ENCODE results near the gene POFUT1. TPM values are rescaled to one million over a fixed set of nuclear protein-coding genes. Genes with fewer than 3 reads are reported as not detected.

Gene POFUT1
- total and polyA plus RNA-seq, 2 of the 8 experiments (the other 6 are each of a cell fraction or from before 2014, with no cell fraction given): 19.4 to 24.4 TPM

DNA sequence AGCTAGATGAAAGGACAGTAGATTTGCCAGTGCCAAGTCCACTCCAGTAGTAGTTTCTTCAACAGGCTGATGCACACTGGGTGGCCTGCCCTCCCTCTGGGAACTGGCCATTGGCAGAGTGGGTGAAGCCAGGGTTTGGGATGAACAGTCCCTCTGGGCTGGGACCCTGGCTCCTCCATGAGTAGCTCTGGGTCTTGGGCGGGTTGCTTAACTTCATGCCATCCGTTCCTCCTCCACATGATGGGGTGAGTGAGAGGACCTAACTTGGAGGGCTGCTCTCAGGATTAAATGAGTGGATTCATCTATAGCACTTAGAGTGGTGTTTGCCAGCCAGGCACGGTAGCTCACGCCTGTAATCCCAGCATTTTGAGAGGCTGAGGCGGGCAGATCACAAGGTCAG is 47.3 kb upstream of the POFUT1 start:
- H3K79me1 ChIP-seq (ENCODE audit: low read depth, low read length): no peaks in the 10 kb centered on the region
- no peak overlapping the region for H3K14ac ChIP-seq (ENCODE audit: insufficient read length)
- DNase-seq (ENCODE audit: low read depth in 1 of 2, low spot score in 2 of 2): no peak
- no peaks in the 10 kb centered on the region for H3K9me3 ChIP-seq (ENCODE audit: insufficient read depth in 2 of 2, low read depth in 1 of 2, low read length in 1 of 2)
- H2BK20ac ChIP-seq (ENCODE audit: low read length): no peak overlapping the region
- no peak overlapping the region for H3K23ac ChIP-seq (ENCODE audit: insufficient read length)
- peaks cover 0 to 2% (median 0%) of the 10 kb centered on the region in 4 experiments; a peak in 2 of 7 replicates for H3K4me1 ChIP-seq (replicated peaks in 1 of 4; ENCODE audit: control insufficient read depth in 3 of 4, insufficient read depth in 4 of 4, low read length in 3 of 4)
- H3K36me3 ChIP-seq (ENCODE audit: control insufficient read depth in 2 of 4, insufficient read depth in 4 of 4, low read length in 3 of 4): peaks cover 26 to 59% (median 51%) of the 10 kb centered on the region in 4 experiments
- H4K8ac ChIP-seq (ENCODE audit: extremely low read depth, insufficient read depth, low read length): no peak overlapping the region
- POLR2A ChIA-PET (ENCODE audit: partially characterized antibody): interaction anchor here (0.6 kb wide), 1 partner anchor 313 kb away, joined by 3 read pairs; no protein-coding TSS in a partner anchor
- no peak overlapping the region for H3K56ac ChIP-seq (replicated peaks; ENCODE audit: insufficient read length, low read depth, low read length)
- H2BK12ac ChIP-seq (ENCODE audit: low read depth, low read length): no peak overlapping the region
- H2AK5ac ChIP-seq (ENCODE audit: low read depth, low read length): no peak overlapping the region
- H3K79me2 ChIP-seq (ENCODE audit: control insufficient read depth in 1 of 2, insufficient read depth in 2 of 2, low read length in 2 of 2): no peaks in the 10 kb centered on the region
- no peak overlapping the region for H2AFZ ChIP-seq (ENCODE audit: low read length)
- H4K91ac ChIP-seq (replicated peaks; ENCODE audit: insufficient read length, low read length): no peak overlapping the region
- no peak overlapping the region for H3K4me3 ChIP-seq (ENCODE audit: extremely low read depth in 1 of 4, insufficient read depth in 2 of 4, low read depth in 3 of 4, low read length in 4 of 4)
- H2BK120ac ChIP-seq (replicated peaks; ENCODE audit: low read depth, low read length): no peak overlapping the region
- no peak overlapping the region for H4K5ac ChIP-seq (ENCODE audit: insufficient read length, low read depth, low read length)
- H3K27ac ChIP-seq (ENCODE audit: low read depth, low read length): no peak overlapping the region
- no peak overlapping the region for H3K18ac ChIP-seq (ENCODE audit: extremely low read depth, low read length)
- peaks cover 3 to 7% of the 10 kb centered on the region in 2 experiments for H4K20me1 ChIP-seq (replicated peaks in 1 of 2; ENCODE audit: control insufficient read depth in 1 of 2, insufficient read depth in 2 of 2, low read length in 2 of 2)
- H2BK5ac ChIP-seq (ENCODE audit: low read depth, low read length): no peak overlapping the region
- CTCF ChIA-PET (ENCODE audit: partially characterized antibody): interaction anchor here (1.3 kb wide), 1 partner anchor 20 kb away, joined by 3 read pairs; no protein-coding TSS in a partner anchor
- 93% methylated on average over 5 of the region's 5 CpGs; no CpG with 5 or more reads in 1 of the 2 experiments for WGBS, 2 experiments (ENCODE audit: extremely low coverage in 1 of 2, insufficient coverage in 1 of 2, insufficient read length in 1 of 2, insufficient replicate concordance in 2 of 2, low coverage in 1 of 2, low lambda C conversion rate in 2 of 2, missing lambda C conversion rate in 1 of 2)
- no peak overlapping the region for H2BK15ac ChIP-seq (ENCODE audit: low read length)
- no peak overlapping the region for H3K9ac ChIP-seq (replicated peaks in 1 of 4; ENCODE audit: extremely low read depth in 1 of 4, low read depth in 3 of 4, low read length in 3 of 4)
- H3K4ac ChIP-seq (replicated peaks; ENCODE audit: insufficient read length, low read depth, low read length): no peak overlapping the region
- FAIRE-seq: no peak
- no peaks in the 10 kb centered on the region for H3K27me3 ChIP-seq (replicated peaks in 1 of 4; ENCODE audit: control insufficient read depth in 3 of 4, extremely low read depth in 1 of 4, insufficient read depth in 3 of 4, low read length in 3 of 4)
- H3K4me2 ChIP-seq (ENCODE audit: insufficient read depth in 1 of 2, low read depth in 2 of 2, low read length in 2 of 2): no peak overlapping the region
- no peaks in the 10 kb centered on the region for H3K23me2 ChIP-seq (ENCODE audit: low read depth, low read length)
- TF ChIP-seq NRF1 (IDR thresholded peaks at IDR 0.05; ENCODE audit: low read depth, low read length): no peak
- no peak for TF ChIP-seq TBP (IDR thresholded peaks at IDR 0.05; ENCODE audit: low read depth, low read length)
- TF ChIP-seq CEBPB (IDR thresholded peaks at IDR 0.05; ENCODE audit: low read depth, low read length): no peak
- no peak for TF ChIP-seq CHD2 (IDR thresholded peaks at IDR 0.05; ENCODE audit: low read length)
- TF ChIP-seq PHF8 (conservative IDR thresholded peaks at IDR 0.05; ENCODE audit: low read depth, low read length): no peak
- TF ChIP-seq GTF2F1 (IDR thresholded peaks at IDR 0.05; ENCODE audit: borderline replicate concordance, low read depth, low read length): no peak
- TF ChIP-seq RBBP5 (IDR thresholded peaks at IDR 0.05; ENCODE audit: borderline replicate concordance, low read depth, low read length): no peak
- no peak for TF ChIP-seq POLR2AphosphoS5 (IDR thresholded peaks at IDR 0.05; ENCODE audit: low read depth, low read length)
- TF ChIP-seq MAFK (IDR thresholded peaks at IDR 0.05; ENCODE audit: low read depth, low read length): no peak
- TF ChIP-seq BCL11A (IDR thresholded peaks at IDR 0.05; ENCODE audit: low read depth in 2 of 2, low read length in 2 of 2): no peak
- no peak for TF ChIP-seq SP4 (IDR thresholded peaks at IDR 0.05; ENCODE audit: low read length)
- no peak for TF ChIP-seq POU5F1 (IDR thresholded peaks at IDR 0.05; ENCODE audit: low read depth, low read length)
- no peak for TF ChIP-seq RFX5 (IDR thresholded peaks at IDR 0.05; ENCODE audit: borderline replicate concordance, low read depth, low read length)
